H9 (cell line): ENCODE data around the gene ZWILCH. TPM values are rescaled to one million over a fixed set of nuclear protein-coding genes. Genes with fewer than 3 reads are reported as not detected.

Experiments
- DNase-seq: peaks from one replicate; pipeline ENCODE4 v3.0.0-alpha.2; 2017
- H2AFZ ChIP-seq: one replicate; pipeline ENCODE4 v1.6.1; 2013; ENCODE audit warnings: mild to moderate bottlenecking, low read length, control low read depth, moderate library complexity
- H2AK5ac ChIP-seq: 2 replicates; pipeline ENCODE4 v1.6.1; 2013; ENCODE audit warnings: low read length, control low read depth, mixed read lengths; ENCODE audit not compliant: insufficient read length
- H2BK120ac ChIP-seq: one replicate; pipeline ENCODE4 v1.6.1; 2013; ENCODE audit warnings: low read depth, mild to moderate bottlenecking, low read length, control low read depth, inconsistent platforms; ENCODE audit not compliant: poor library complexity, severe bottlenecking
- H2BK12ac ChIP-seq: 2 replicates; pipeline ENCODE4 v1.6.1; 2013; ENCODE audit warnings: low read length, control low read depth, mixed read lengths, low read depth; ENCODE audit not compliant: insufficient read length
- H2BK15ac ChIP-seq: 2 replicates; pipeline ENCODE4 v1.6.1; 2013; ENCODE audit warnings: low read depth, low read length, control low read depth
- H2BK20ac ChIP-seq: one replicate; pipeline ENCODE4 v1.6.1; 2013; ENCODE audit warnings: low read depth, mild to moderate bottlenecking, low read length, control low read depth, inconsistent platforms; ENCODE audit not compliant: poor library complexity, severe bottlenecking
- H2BK5ac ChIP-seq: 2 replicates; pipeline ENCODE4 v1.6.1; 2013; ENCODE audit warnings: low read length, control low read depth, mixed read lengths; ENCODE audit not compliant: insufficient read length
- H3K14ac ChIP-seq: 2 replicates; pipeline ENCODE4 v1.6.1; 2013; ENCODE audit warnings: low read length, control low read depth; ENCODE audit not compliant: insufficient read depth
- H3K18ac ChIP-seq: 2 replicates; pipeline ENCODE4 v1.6.1; 2013; ENCODE audit warnings: low read depth, mild to moderate bottlenecking, mixed read lengths, low read length, control low read depth; ENCODE audit not compliant: insufficient read length
- H3K23ac ChIP-seq: 2 replicates; pipeline ENCODE4 v1.6.1; 2013; ENCODE audit warnings: low read length, control low read depth, mixed read lengths, low read depth; ENCODE audit not compliant: insufficient read length
- H3K23me2 ChIP-seq: 2 replicates; pipeline ENCODE4 v1.6.1; 2013; ENCODE audit warnings: low read depth, mild to moderate bottlenecking, mixed read lengths, low read length, control low read depth; ENCODE audit not compliant: insufficient read length, poor library complexity, severe bottlenecking
- H3K27ac ChIP-seq: 2 replicates; pipeline ENCODE4 v1.5.1; 2013; ENCODE audit warnings: low read length, control low read depth, mixed read lengths, low read depth; ENCODE audit not compliant: insufficient read length
- H3K27me3 ChIP-seq: 2 replicates; pipeline ENCODE4 v1.6.1; 2013; ENCODE audit warnings: low read length, control low read depth, inconsistent platforms; ENCODE audit not compliant: insufficient read depth
- H3K4ac ChIP-seq: 2 replicates; pipeline ENCODE4 v1.6.1; 2013; ENCODE audit warnings: low read depth, mild to moderate bottlenecking, control low read depth, inconsistent platforms, low read length, moderate library complexity
- H3K4me1 ChIP-seq: 2 replicates; pipeline ENCODE4 v1.6.1; 2013; ENCODE audit warnings: low read length, control low read depth, inconsistent platforms; ENCODE audit not compliant: insufficient read depth
- H3K4me2 ChIP-seq: 2 replicates; pipeline ENCODE4 v1.6.1; 2013; ENCODE audit warnings: low read length, control low read depth, mixed read lengths; ENCODE audit not compliant: insufficient read length, insufficient read depth
- H3K56ac ChIP-seq: 2 replicates; pipeline ENCODE4 v1.6.1; 2013; ENCODE audit warnings: low read depth, mild to moderate bottlenecking, mixed read lengths, low read length, control low read depth; ENCODE audit not compliant: insufficient read length
- H3K79me1 ChIP-seq: 2 replicates; pipeline ENCODE4 v1.6.1; 2013; ENCODE audit warnings: low read depth, mild to moderate bottlenecking, moderate library complexity, low read length, control low read depth, inconsistent platforms; ENCODE audit not compliant: insufficient read depth, poor library complexity, severe bottlenecking
- H3K79me2 ChIP-seq: 2 replicates; pipeline ENCODE4 v1.6.1; 2013; ENCODE audit warnings: low read length, control low read depth, inconsistent platforms; ENCODE audit not compliant: insufficient read depth
- H3K9ac ChIP-seq: 2 replicates; pipeline ENCODE4 v1.6.1; 2013; ENCODE audit warnings: low read length, control low read depth, mixed read lengths; ENCODE audit not compliant: insufficient read length; ENCODE audit errors: extremely low read depth
- H3K9me3 ChIP-seq: one replicate; pipeline ENCODE4 v1.6.1; 2013; ENCODE audit warnings: low read depth, low read length, inconsistent platforms; ENCODE audit not compliant: control insufficient read depth
- H3T11ph ChIP-seq: one replicate; pipeline ENCODE4 v1.6.1; 2013; ENCODE audit warnings: mild to moderate bottlenecking, low read length, control low read depth, inconsistent platforms
- H4K20me1 ChIP-seq: one replicate; pipeline ENCODE4 v1.6.1; 2013; ENCODE audit not compliant: control insufficient read depth, insufficient read length, insufficient read depth
- H4K5ac ChIP-seq: 2 replicates; pipeline ENCODE4 v1.6.1; 2013; ENCODE audit warnings: low read depth, mild to moderate bottlenecking, mixed read lengths, low read length, control low read depth; ENCODE audit not compliant: insufficient read length
- H4K8ac ChIP-seq: replicated peaks from 2 replicates; pipeline ENCODE4 v1.6.1; 2013; ENCODE audit warnings: low read length, control low read depth, mixed read lengths, low read depth; ENCODE audit not compliant: insufficient read length
- H4K91ac ChIP-seq: 2 replicates; pipeline ENCODE4 v1.6.1; 2013; ENCODE audit warnings: low read depth, mild to moderate bottlenecking, moderate library complexity, mixed read lengths, low read length, control low read depth; ENCODE audit not compliant: insufficient read length
- H3K27ac Mint-ChIP-seq, 3 experiments: 2 replicates in 2 of 3; 3 replicates in 1 of 3; pipeline ENCODE4 v1.8.0; 2020 to 2021; ENCODE audit warnings: mixed read lengths in 3 of 3, mild to moderate bottlenecking in 1 of 3, moderate library complexity in 1 of 3
- H3K27me3 Mint-ChIP-seq: 2 replicates; pipeline ENCODE4 v1.8.0; 2021; ENCODE audit warnings: low read depth, mild to moderate bottlenecking, moderate library complexity, mixed read lengths
- H3K36me3 Mint-ChIP-seq, 3 experiments: 2 replicates in 2 of 3; 3 replicates in 1 of 3; pipeline ENCODE4 v1.8.0; 2020 to 2021; ENCODE audit warnings: low read depth in 3 of 3, mixed read lengths in 3 of 3; ENCODE audit not compliant: insufficient read depth in 1 of 3
- H3K4me1 Mint-ChIP-seq, 2 experiments: 2 replicates each; pipeline ENCODE4 v1.8.0; 2020; ENCODE audit warnings: mixed read lengths in 2 of 2
- H3K4me3 Mint-ChIP-seq, 2 experiments: 2 replicates in 1 of 2; 3 replicates in 1 of 2; pipeline ENCODE4 v1.8.0; 2020 to 2021; ENCODE audit warnings: mild to moderate bottlenecking in 2 of 2, mixed read lengths in 2 of 2, moderate library complexity in 1 of 2
- H3K9me3 Mint-ChIP-seq, 2 experiments: 2 replicates in 1 of 2; 3 replicates in 1 of 2; pipeline ENCODE4 v1.8.0; 2020; ENCODE audit warnings: mild to moderate bottlenecking in 2 of 2, mixed read lengths in 2 of 2, moderate library complexity in 1 of 2
- CTCF ChIP-seq: fragments of 200-600 bp; sonication (generic); conservative IDR thresholded peaks from 3 replicates; pipeline ENCODE4 v1.8.0; 2021; ENCODE audit warnings: antibody characterized with exemption, mild to moderate bottlenecking
- WGBS: extraction: QIAGEN DNeasy Blood & Tissue Kit; methylation state at CpG from one replicate; pipeline ENCODE4 v1.1.7; 2013; ENCODE audit warnings: missing lambda C conversion rate, low lambda C conversion rate, mixed read lengths; ENCODE audit not compliant: insufficient read length; ENCODE audit errors: extremely low coverage; 5-methylcytosine and 5-hydroxymethylcytosine counted together
- total RNA-seq: library from RNA; stranded (reverse); gene quantifications from 2 replicates; pipeline ENCODE4 v1.2.1, GENCODE V29; 2021

ZWILCH gene
- total RNA-seq, 1 experiment from 2014 or later: 47.2 TPM

GRCh38 chr15:66508293-66508883 is 3.3 kb downstream of the ZWILCH start:
- Histone ChIP-seq H2BK12ac (no peak overlapping the region), H3K27ac (no peak overlapping the region), H3K4me1 (no peaks in the 10 kb centered on the region), H3K23me2 (no peaks in the 10 kb centered on the region), H2BK15ac (no peak overlapping the region), H4K20me1 (no peaks in the 10 kb centered on the region), H3K4me2 (no peak overlapping the region), H2BK20ac (no peak overlapping the region), H3K4ac (no peak overlapping the region), H3K27me3 (no peaks in the 10 kb centered on the region), H3K56ac (no peak overlapping the region), H3K79me2 (peaks cover 22% of the 10 kb centered on the region; the same call in 1 of the 2 replicates), H3K9me3 (no peaks in the 10 kb centered on the region), H3K18ac (no peak overlapping the region), H4K91ac (no peak overlapping the region), H2BK5ac (no peak overlapping the region), H3K9ac (no peak overlapping the region), H2AFZ (no peak overlapping the region), H2AK5ac (no peak overlapping the region), H3K79me1 (no peaks in the 10 kb centered on the region), H2BK120ac (no peak overlapping the region), H3T11ph (no peak overlapping the region), H3K14ac (no peak overlapping the region), H3K23ac (no peak overlapping the region), H4K8ac (no peak overlapping the region), H4K5ac (no peak overlapping the region)
- DNase-seq: no peak
- peaks cover 12 to 29% (median 28%) of the 10 kb centered on the region in 3 experiments for H3K36me3 Mint-ChIP-seq
- H3K9me3 Mint-ChIP-seq: no peaks in the 10 kb centered on the region; a peak in 2 of 5 replicates
- WGBS: no CpG with 5 or more reads among the region's 3 CpGs
- H3K4me1 Mint-ChIP-seq: peaks cover 12 to 19% of the 10 kb centered on the region in 2 experiments; a peak in 3 of 4 replicates
- no peak overlapping the region; a peak in 1 of 7 replicates for H3K27ac Mint-ChIP-seq
- no peak for TF ChIP-seq CTCF
- H3K27me3 Mint-ChIP-seq: no peaks in the 10 kb centered on the region
- no peak overlapping the region for H3K4me3 Mint-ChIP-seq
